Activated CD4-positive, alpha-beta T cell treated with anti-CD3 and anti-CD28 coated beads for 48 hours (primary cell): ENCODE results near the gene EXOC3.

Experiments
- DNase-seq: peaks from one replicate; pipeline ENCODE4 v3.0.0-alpha.2; 2020

Gene EXOC3

DNA sequence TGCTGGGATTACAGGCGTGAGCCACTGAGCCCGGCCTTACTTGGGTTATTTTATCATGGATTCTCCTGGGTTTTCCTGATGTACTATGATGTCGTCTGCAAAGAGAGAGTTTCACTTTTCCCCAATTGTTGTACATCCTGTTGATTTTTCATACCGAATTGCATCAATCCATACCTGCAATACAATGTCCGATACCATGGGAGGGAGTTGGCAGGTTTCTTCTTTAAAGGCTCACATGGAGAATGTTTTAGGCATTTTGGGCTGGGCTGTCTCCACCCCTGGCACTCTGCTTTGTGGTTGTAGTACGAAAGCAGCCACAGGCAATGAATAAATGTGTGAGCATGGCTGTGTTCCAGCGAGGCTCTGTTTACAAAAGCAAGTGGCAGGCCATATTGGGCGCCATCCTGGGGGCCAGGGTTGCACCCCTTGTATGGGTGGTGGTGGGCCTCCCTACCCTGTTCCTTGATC is 35.1 kb upstream of the EXOC3 start:
- DNase-seq, result no peak

DNA sequence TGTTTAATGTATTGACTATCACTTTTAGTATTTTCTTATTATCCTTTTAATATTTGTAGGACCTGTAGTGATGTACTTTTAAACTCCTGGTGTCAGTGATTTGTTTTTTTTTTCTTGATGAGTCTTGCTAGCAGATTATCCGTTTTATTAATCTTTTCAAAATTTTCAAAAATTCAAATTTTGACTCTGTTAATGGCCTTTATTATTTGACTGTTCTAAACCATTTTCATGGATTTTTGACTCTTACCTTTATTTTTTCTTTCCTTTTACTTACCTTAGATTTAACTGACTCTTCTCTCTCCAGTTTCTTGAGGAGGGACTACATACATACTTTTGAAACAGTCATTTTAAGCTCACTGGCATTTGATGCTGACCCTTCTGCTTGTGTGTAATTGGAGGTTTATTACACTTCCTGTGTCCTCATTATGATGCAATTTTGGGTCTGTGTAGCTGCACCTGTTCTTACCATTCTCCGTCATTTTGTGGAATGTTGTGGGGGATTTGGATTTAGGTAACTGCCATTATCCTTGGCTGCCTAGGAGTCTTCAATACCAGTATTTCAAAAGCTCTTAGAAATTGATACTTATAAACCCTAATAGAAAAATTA is 32.0 kb upstream of the EXOC3 start:
- no peak for DNase-seq

DNA sequence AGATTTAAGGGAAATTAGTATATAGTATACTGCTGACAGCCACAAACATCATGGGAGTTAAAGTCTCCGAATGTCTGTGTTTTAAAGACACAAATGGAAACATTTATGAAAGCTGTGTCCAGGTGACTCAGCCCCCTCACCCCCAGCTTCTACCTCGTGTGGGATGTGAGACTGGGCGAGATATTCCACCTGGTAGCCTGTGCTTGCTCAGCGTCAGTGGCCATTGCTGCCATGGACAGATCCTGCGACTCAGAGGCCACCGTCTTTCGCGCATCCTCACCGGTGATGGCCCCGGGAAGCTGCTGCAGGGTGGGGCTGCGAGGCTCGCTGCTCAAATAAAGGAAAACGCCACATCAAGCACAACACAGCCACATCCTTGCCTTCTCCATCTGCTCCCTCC is 31.2 kb upstream of the EXOC3 start:
- peak; percentile 68 for DNase-seq

DNA sequence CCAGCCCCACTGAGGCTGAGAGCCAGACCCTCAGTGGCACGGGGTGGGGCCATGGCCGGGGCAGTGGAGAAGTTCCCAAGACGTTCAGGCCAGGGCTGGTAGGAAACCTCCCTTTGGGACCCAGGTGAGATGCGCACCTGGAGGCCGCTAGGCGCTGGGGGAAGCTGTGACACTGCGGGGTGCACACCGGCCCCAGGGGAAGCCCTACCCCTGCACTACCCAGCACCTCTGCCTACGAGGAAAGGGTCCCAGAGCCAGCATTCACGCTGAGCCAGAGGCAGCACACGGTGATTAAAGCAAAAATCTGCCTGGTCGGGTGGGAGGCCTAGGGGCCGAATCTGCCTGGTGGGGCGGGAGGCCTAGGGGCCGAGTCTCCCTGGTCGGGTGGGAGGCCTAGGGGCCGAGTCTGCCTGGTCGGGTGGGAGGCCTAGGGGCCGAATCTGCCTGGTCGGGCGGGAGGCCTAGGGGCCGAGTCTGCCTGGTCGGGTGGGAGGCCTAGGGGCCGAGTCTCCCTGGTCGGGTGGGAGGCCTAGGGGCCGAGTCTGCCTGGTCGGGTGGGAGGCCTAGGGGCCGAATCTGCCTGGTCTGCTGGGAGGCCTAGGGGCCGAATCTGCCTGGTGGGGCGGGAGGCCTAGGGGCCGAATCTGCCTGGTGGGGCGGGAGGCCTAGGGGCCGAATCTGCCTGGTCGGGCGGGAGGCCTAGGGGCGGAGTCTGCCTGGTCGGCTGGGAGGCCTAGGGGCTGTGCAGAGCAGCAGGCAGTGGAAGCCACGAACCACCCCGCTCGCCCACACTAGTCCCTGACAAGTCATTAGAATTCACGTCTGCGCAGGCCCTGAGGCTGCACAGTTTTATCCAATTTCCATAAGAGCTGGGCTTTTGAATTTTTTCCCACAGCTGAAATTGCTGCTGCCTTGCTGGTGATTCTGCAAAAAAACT is 27.7 kb upstream of the EXOC3 start:
- DNase-seq, result peak; percentile 33

DNA sequence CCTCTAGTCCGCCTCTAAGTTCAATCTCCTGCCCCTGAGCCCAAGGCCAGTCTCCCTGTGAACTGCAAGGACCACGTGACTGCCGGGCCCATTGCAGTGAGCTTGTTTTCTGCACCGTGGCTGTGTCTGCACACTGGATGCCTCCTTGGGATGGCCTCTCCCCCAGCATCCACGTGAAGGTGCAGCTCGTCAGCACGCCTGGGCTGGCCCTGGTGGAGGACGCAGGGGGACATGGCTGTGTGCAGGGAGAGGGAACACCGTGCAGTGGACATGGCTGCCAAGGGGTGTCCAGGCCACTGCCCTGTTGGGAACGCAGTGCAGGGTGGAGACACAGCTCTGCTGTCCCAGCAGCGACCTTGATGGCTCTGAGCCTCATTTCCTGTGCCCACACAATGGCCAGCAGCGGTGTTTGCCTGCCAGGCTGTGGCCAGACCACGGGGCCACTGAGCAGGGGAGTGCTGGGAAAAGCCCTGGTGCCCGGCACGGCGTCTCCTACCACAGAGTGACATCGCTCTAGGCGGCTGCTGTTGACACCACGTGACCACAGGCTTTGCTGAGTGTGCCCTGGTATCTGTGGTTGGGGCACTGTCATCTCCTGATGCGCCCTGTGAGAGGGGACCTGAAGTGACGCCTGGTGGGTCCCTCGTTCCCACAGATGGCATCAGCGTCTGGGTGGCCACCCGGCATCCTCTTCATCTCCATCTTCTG is 26.9 kb upstream of the EXOC3 start:
- no peak for DNase-seq

DNA sequence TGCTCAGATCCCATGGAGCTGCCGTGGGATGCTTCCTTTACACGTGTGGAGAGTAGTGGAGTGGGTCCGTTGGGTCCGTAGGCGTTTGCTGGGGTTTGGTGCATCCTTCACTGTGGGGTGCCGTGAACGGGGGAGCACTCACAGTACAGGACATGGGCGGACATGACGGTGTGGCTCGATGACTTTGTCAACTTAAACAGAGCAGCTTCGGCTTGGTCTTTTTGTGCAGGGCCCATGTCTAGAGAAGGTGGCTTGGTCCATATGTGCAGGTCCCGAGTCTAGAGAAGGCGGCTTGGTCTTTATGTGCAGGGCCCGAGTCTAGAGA is 26.4 kb upstream of the EXOC3 start:
- DNase-seq, result no peak

DNA sequence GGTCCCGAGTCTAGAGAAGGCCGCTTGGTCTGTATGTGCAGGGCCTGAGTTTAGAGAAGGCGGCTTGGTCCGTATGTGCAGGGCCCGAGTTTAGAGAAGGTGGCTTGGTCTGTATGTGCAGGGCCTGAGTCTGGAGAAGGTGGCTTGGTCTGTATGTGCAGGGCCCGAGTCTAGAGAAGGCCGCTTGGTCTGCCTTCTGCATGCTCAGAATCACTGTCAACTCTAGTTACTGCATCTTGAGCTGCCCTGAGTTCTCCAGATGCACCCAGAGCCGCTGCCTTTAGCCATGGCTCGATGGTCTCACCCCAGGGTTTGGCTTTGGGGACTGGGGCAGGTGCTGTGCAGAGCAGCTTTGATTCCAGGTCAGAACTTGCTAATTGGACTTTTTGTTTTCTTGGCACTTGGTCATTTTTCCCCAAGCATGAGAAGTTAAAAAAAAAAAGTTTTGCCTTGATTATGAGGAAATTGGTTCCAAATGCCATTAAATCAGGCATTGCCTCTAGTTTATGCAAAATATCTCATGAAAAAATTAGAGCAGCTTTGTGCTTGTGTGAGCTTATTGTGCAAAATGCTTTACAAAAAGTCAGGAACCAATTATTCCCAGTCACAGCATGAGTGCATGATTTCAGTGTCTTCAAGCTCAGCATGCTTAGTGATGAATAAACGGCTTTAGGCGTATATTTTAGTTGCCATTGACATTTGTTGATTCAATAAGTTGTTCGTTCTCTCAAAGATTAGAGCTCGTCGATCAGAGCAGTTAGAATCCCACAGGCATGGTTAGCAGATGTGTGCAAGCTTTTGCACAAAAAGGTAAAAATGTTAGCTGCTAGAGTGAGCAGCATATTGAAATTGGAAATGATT is 25.4 kb upstream of the EXOC3 start:
- DNase-seq, result no peak

DNA sequence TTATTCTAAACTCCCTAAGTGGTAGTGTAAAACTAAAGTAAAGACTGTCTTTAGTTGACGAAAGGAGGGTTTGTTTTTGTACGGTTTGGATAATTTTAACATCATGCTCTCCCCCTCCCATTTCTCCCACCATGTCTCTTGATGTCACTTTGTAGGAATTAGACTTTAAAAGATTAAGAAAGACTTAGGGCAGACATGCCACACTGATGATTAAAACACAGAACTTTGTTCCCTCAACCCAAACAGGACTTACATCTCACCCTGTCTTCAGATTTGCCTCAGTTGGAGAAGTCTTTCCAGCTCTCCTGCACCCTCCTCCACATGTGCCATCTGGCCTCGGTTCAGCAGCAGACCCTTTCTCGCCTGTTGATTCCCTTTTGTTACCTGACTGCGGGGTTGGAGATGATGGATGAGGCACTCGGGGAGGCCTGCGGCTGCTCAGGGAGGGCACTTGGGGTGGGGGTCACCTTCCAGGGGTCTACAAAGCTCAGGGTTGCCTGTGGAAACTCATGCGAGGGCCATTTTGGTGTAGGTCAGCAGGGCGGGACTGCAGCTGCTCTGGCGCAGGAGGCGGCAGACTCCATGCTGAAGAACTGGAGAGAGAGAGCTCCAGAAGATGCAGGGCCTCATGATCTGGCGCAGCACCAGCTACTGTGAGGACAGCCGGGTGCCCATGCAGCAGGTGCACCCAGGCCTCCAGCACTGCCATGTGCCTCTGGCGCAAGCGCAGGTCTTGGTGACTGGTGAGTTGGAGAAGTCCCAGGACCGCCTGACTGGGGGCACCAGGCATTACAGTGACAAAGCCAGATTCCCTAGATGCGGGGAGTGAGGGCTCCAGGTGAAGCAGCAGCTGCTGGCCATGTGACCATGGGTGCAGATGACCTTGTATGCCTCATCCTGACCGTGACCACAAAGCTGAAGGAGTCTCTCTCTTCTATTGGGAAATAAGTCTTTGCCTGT is 24.5 kb upstream of the EXOC3 start:
- no peak for DNase-seq

DNA sequence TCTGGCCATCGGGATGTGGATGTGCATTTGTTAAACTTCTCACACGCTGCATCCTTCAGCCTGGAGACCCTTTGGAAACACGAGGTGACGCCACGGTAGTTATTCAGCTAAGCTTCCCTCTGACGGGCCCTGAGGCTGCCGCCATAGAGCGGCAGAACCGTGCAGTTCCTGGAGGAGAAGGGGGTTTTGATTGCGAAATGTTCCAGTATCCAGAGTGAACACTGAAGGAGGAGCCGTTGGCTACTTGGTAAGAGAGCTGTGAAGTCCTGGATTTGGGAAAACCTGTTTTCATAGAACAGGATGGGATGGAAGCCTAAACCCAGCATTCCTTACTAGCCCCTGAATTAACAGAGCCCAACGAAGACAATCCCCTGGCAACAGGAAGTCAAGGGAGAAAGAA is 23.0 kb upstream of the EXOC3 start:
- DNase-seq, result no peak

DNA sequence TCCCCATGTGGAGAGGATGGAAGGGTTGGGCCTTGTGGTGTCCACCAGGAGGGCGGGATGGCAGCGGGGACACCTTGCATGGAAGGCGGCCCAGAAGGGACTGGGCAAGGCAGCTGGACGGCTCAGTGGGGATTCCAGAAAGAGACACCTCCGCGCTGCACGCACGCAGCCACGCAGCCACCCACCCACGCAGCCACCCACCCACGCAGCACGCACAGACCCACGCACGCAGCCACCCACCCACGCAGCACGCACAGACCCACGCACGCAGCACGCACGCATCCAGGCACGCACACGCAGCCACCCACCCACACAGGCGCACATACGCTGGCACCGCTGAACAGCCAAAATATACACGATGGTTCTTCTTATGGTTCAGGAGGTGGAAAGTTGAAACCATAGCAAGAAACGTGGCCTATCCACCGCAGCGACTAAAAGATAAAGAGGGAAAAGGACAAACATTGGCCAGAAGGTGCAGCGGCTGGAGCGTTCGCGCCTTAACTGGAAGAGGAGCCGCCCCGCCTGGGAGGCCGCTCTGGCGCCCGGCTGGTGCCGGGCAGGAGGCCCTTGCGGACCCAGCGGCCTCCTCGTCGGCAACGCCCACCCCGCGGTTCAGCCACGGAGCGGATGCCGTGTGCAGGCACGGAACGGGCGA is 22.2 kb upstream of the EXOC3 start:
- no peak for DNase-seq

DNA sequence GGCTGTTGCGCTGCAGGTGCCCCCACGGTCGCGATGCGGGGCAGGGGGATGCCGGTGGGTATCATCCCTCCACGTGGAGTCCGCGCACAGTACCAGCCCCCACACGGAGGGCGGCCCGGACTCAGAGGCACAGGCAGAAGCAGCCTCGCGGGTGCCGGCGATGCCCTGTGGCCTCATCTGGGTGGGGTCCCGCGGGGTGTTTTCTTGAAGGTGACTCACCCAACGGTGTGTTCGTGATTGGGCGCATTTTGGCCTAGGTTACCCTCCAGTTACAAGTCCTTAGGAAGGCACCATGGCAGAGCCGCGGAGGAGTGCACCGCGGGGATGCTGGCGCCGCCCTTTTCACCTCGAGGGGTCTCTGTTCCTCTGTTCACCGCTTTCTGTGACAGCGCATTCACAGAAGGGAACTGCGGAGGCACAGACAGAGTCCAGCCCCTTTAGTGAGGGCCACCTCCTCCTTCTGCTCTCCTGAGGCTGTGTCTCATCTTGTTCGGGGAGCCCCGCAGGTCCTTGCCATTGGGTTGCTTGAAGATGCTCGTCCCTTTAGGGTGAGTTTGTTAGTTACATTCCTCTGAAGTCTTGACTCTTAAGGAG is 21.6 kb upstream of the EXOC3 start:
- no peak for DNase-seq

DNA sequence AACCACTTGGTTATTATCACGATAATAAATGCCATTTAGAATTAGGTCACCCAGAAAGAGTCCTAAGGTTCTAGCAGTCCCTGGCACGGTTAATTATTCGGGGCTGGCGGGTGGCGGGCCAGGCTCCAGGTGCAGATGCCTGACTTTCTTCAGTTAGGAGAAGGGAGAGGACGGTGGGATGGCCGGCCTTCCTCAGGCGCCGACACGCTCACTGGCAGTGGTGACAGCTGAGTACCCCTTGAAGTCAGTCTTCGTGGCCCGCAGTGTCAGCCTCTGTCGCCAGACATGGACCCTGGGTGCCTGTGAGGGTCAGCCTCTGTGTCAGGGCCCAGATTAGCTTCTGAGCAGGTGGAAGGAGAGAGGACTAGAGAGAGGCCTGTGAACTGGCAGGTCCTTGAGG is 21.1 kb upstream of the EXOC3 start:
- DNase-seq, result no peak

DNA sequence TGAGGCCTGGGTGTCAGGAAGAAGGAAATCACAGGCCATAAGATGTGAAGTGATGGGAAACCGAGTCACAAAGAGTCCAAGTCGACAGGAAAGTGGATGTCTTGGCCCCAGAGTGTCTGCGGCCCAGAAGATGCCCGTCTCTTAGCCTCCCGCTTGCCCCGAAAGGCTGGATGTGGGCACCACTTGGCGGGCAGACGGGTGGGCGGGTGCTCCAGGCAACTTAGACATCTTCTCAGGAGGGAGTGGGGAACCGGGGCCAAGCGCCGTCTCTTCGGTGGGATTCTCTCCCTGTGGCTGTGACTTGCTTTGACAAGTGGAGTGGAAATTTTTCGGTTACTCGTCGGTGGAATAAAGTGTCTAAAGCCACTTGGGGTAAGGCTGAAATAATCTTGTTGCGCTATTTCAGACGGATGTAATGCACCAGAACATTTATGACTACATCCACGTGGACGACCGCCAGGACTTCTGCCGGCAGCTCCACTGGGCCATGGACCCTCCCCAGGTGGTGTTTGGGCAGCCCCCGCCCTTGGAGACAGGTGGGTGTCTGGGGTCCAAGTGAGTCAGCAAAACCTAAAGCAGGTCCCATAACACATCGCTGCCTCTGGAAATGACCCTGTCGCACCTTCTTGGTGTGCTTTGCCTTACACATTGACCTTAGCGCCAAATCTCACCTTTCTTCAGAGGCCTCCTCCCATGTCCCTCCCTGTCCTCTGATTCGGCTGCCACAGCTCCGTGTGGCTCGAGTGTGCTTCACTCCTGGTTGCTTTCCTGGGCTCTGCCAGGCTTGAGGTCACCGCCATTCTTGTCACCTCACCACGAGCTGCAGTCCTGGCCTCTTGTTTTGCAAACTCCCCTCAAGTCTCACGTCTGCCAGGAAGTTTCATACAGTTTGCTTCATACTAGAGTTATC is 20.4 kb upstream of the EXOC3 start:
- no peak for DNase-seq

DNA sequence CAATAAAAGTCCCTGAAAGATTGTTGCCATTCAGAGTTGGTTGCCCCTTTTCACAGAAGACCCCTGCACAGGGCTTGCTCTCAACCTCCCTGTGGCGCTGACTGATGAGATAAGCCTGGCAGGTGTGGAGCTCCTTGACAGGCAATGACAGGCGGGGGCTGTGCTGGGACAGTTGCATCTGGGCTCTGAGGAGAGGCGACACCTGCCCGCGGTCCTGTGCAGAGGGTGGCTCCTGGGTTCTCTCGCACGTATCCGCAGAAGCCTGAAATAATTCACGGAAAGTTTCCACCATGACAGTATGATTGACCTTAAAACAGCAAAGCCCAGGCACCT is 19.8 kb upstream of the EXOC3 start:
- DNase-seq, result no peak

DNA sequence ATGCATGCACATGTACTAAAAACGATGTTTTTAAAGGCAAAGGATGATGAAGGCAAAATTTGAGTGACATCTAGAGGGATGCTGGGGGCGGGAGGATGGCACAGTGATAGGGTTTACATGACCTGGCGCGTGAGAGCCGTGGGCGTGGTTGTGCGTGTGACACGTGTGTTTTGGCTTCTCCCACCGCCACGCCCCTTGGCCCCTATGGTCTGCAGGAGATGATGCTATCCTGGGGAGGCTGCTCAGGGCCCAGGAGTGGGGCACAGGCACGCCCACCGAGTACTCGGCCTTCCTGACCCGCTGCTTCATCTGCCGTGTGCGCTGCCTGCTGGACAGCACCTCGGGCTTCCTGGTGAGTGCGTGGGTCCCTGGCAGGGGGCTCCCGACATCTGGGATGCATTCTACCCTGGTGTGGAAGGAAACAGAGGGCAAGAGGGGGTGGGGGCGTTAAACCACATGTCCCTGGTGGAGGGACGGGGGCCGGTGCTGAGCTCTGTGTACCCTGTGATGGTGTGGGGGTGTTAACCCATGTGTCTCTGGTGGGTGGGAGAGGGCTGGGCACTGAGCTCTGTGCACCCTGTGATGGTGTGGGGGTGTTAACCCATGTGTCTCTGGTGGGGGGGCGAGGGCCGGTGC is 19.2 kb upstream of the EXOC3 start:
- DNase-seq, result no peak

DNA sequence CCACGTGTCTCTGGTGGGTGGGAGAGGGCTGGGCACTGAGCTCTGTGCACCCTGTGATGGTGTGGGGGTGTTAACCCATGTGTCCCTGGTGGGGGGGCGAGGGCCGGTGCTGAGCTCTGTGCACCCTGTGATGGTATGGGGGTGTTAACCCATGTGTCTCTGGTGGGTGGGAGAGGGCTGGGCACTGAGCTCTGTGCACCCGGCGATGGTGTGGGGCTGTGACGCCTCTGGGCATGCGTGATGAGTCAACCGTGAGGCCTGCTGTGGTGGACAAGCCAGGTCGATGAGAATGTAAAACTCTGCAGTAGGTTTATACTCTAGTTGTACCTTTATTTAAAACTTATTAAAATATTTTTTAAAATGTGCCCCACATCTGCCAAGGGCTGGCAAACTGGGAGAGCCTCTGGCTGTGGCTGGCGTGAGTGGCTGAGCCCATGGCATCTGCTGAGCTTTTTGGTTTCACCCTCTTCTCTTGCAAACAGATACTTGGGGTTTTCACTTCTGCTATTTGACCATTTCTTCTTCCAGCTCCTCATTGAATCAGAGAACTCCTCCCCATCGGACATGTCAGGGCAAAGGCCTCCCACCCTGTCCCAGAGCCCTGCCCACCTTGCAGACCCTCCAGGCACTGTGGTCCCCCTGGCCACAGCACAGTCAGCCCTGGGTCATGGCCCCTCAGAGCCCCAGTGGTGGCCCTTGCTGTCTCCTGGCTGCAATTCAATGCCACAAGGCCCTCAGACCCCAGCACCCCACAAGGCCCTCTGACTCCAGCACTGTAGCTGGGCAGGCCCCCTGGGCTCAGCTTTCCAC is 18.5 kb upstream of the EXOC3 start:
- no peak for DNase-seq

DNA sequence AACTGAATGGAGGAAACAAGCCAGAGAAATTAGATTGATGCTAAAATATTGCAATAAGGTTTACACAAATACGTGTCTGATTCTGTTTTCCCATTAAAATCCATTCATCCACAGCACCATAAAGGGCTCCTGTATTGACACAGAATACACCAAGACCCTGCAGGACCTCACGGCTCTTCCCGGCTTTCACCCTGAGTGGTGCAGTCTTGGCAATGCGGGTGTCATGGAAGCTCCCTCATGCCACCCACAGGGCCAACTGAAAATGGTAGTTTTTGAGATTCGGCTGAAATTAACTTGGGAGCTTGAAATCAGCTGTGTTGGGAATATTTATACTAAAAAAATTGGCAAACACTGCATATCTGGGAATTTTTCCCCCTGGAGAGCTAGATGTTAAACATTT is 17.3 kb upstream of the EXOC3 start:
- DNase-seq, result no peak

DNA sequence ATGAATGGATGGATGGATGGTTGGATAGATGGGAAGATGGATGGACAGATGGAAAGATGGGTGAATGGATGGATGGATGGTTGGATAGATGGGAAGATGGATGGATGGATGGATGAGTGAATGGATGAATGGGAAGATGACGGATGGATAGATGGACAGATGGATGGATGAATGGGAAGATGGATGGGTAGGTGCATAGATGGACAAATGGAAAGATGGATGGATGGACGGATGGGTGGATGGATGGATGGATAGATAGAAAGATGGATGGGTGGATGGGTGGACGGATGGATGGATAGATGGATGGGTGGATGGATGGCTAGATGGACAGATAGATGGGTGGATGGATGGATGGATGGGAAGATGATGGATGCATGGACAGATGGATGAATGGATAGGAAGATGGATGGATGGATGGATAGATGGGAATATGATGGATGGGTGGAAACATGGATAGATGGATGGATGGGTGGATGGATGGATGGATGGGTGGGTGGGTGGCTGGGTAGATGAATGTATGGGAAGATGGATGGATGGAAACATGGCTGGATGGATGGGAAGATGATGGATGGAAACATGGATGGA is 16.5 kb upstream of the EXOC3 start:
- no peak for DNase-seq
